OCI-LY1 (cell line): Measurements from ENCODE around the gene KCNIP3.
A peak's percentile ranks its signal among the peaks of the same experiment; 100 is the strongest.

Experiments used
- H2AFZ ChIP-seq: fragments of 200-600 bp; sonication (generic), shearing (Covaris generic); 2 replicates; pipeline ENCODE4 v1.6.0; 2014; ENCODE audit warnings: antibody characterized with exemption, mild to moderate bottlenecking, low read length
- H3F3A ChIP-seq: fragments of 200-600 bp; sonication (generic), shearing (Covaris generic); 2 replicates; pipeline ENCODE4 v1.6.0; 2014; ENCODE audit warnings: mild to moderate bottlenecking, antibody characterized with exemption, low read length, moderate library complexity; ENCODE audit not compliant: insufficient read depth
- H3K27ac ChIP-seq: fragments of 200-600 bp; sonication (generic); 2 replicates; pipeline ENCODE4 v1.5.1; 2014; ENCODE audit warnings: low read length, mixed run types, mild to moderate bottlenecking, low read depth; ENCODE audit not compliant: poor library complexity, severe bottlenecking
- H3K27me3 ChIP-seq: fragments of 200-600 bp; sonication (generic); 2 replicates; pipeline ENCODE4 v1.6.0; 2014; ENCODE audit warnings: antibody characterized with exemption, mild to moderate bottlenecking, low read length, moderate library complexity; ENCODE audit not compliant: insufficient read depth
- H3K36me3 ChIP-seq: fragments of 200-600 bp; sonication (generic); 2 replicates; pipeline ENCODE4 v1.6.1; 2014; ENCODE audit warnings: mild to moderate bottlenecking, antibody characterized with exemption, low read length, moderate library complexity, mixed read lengths; ENCODE audit not compliant: insufficient read depth
- H3K4me1 ChIP-seq: fragments of 200-600 bp; sonication (generic); 2 replicates; pipeline ENCODE4 v1.5.1; 2014; ENCODE audit warnings: mild to moderate bottlenecking, low read length, moderate library complexity; ENCODE audit not compliant: insufficient read depth, severe bottlenecking
- H3K4me2 ChIP-seq: fragments of 200-600 bp; sonication (generic), shearing (Covaris generic); 2 replicates; pipeline ENCODE4 v1.6.1; 2014; ENCODE audit warnings: low read length
- H3K4me3 ChIP-seq: fragments of 200-600 bp; sonication (generic); 2 replicates; pipeline ENCODE4 v1.5.1; 2014; ENCODE audit warnings: low read length, low read depth, mild to moderate bottlenecking, mixed read lengths; ENCODE audit not compliant: poor library complexity, severe bottlenecking
- H3K79me2 ChIP-seq: fragments of 200-600 bp; shearing (Covaris generic); 2 replicates; pipeline ENCODE4 v1.6.1; 2016; ENCODE audit warnings: mixed run types, low read length, mixed read lengths; ENCODE audit not compliant: insufficient read depth
- H3K9ac ChIP-seq: fragments of 200-600 bp; sonication (generic), shearing (Covaris generic); 2 replicates; pipeline ENCODE4 v1.6.1; 2014; ENCODE audit warnings: mild to moderate bottlenecking, low read length, mixed read lengths
- H3K9me2 ChIP-seq: fragments of 200-600 bp; sonication (generic), shearing (Covaris generic); 2 replicates; pipeline ENCODE4 v1.6.1; 2014; ENCODE audit warnings: low read depth, mild to moderate bottlenecking, low read length, mixed read lengths
- H3K9me3 ChIP-seq: fragments of 200-600 bp; shearing (Covaris generic); 2 replicates; pipeline ENCODE4 v1.6.1; 2014; ENCODE audit warnings: low read length, mixed read lengths
- H4K20me1 ChIP-seq: fragments of 200-600 bp; sonication (generic), shearing (Covaris generic); 2 replicates; pipeline ENCODE4 v1.6.0; 2016; ENCODE audit warnings: mild to moderate bottlenecking, low read length; ENCODE audit not compliant: insufficient read depth
- EZH2 ChIP-seq: fragments of 200-600 bp; sonication (generic), shearing (Covaris generic); IDR thresholded peaks from 2 replicates; pipeline ENCODE4 v1.8.0; 2017; ENCODE audit warnings: borderline replicate concordance, mixed run types, mild to moderate bottlenecking, antibody characterized with exemption, low read length, moderate library complexity, mixed read lengths
- TF ChIP-seq, protein P1 (sequence below): fragments of 200-600 bp; sonication (generic), shearing (Covaris generic); IDR thresholded peaks from 2 replicates; pipeline ENCODE4 v1.5.1; 2017; ENCODE audit warnings: mild to moderate bottlenecking, antibody characterized with exemption, low read length, moderate library complexity, mixed read lengths

KCNIP3 gene

DNA sequence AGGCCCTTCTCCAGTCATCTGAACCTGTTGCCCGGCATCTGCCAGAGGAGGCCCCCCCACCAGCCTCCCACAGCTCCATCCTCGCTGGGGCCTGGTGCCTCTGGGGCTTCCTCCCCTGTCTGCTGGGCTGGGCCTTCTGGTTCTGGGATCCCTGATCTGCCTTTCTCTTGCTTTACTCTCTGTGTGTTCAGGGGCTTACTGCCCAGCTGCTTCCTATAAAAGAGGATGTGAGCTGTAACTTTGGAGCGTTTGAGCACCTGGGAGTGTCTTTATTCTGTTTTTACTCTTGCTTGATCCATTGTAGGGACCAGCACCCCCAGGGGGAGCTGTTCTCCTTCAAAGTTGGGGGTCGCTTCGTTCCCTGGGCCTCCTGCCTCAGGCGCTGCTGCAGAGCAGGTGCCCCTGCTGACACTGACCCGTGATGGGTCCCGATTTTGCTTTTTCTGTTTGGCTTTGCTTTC lies 82.3 kb downstream of the KCNIP3 start:
- no peak for TF ChIP-seq EZH2
- TF ChIP-seq, protein P1, sequence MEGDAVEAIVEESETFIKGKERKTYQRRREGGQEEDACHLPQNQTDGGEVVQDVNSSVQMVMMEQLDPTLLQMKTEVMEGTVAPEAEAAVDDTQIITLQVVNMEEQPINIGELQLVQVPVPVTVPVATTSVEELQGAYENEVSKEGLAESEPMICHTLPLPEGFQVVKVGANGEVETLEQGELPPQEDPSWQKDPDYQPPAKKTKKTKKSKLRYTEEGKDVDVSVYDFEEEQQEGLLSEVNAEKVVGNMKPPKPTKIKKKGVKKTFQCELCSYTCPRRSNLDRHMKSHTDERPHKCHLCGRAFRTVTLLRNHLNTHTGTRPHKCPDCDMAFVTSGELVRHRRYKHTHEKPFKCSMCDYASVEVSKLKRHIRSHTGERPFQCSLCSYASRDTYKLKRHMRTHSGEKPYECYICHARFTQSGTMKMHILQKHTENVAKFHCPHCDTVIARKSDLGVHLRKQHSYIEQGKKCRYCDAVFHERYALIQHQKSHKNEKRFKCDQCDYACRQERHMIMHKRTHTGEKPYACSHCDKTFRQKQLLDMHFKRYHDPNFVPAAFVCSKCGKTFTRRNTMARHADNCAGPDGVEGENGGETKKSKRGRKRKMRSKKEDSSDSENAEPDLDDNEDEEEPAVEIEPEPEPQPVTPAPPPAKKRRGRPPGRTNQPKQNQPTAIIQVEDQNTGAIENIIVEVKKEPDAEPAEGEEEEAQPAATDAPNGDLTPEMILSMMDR, result peak; percentile 16; the same call in 1 of the 2 replicates
- H3K9me3 ChIP-seq, result no peaks in the 10 kb centered on the region

DNA sequence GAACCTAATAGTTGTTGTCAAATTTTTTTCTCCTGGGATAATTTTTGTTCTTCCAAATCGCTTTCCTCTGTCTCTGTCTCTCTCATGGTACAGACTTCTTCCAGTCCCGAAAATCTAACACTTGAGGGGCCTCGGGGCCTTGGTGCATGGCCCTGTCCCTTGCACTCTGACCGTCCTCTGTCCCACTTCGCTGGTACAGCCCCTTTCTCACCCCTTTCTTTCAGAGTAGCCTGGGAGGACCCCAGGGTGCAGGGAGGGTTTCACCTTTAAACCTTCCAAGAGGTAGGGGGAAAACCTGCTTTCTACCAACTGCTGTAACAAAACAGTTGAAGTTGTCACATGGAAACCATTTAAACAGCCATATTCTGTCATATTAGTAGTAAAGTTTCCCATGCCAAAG lies 83.1 kb downstream of the KCNIP3 start:
- no peaks in the 10 kb centered on the region for H3K9me3 ChIP-seq
- no peaks in the 10 kb centered on the region for H3K27me3 ChIP-seq
- no peak for TF ChIP-seq EZH2
- TF ChIP-seq, protein P1, result no peak
- H3K4me3 ChIP-seq, result no peak overlapping the region
- H3K4me2 ChIP-seq, result no peak overlapping the region
- H3F3A ChIP-seq, result no peaks in the 10 kb centered on the region
- no peaks in the 10 kb centered on the region for H3K79me2 ChIP-seq
- H2AFZ ChIP-seq, result no peak overlapping the region
- H3K36me3 ChIP-seq, result no peaks in the 10 kb centered on the region
- H3K9me2 ChIP-seq, result no peaks in the 10 kb centered on the region
- H3K27ac ChIP-seq, result no peak overlapping the region
- H3K9ac ChIP-seq, result no peak overlapping the region
- no peaks in the 10 kb centered on the region for H4K20me1 ChIP-seq
- H3K4me1 ChIP-seq, result no peaks in the 10 kb centered on the region

More for the DNA sequence above, 82.3 kb downstream of the KCNIP3 start:
- Histone ChIP-seq H3K4me2 (no peak overlapping the region), H3K9ac (no peak overlapping the region), H3F3A (no peaks in the 10 kb centered on the region), H3K27me3 (no peaks in the 10 kb centered on the region), H3K9me2 (no peaks in the 10 kb centered on the region), H3K36me3 (no peaks in the 10 kb centered on the region), H2AFZ (no peak overlapping the region), H4K20me1 (no peaks in the 10 kb centered on the region), H3K27ac (no peak overlapping the region), H3K4me3 (no peak overlapping the region), H3K4me1 (no peaks in the 10 kb centered on the region), H3K79me2 (no peaks in the 10 kb centered on the region)

DNA sequence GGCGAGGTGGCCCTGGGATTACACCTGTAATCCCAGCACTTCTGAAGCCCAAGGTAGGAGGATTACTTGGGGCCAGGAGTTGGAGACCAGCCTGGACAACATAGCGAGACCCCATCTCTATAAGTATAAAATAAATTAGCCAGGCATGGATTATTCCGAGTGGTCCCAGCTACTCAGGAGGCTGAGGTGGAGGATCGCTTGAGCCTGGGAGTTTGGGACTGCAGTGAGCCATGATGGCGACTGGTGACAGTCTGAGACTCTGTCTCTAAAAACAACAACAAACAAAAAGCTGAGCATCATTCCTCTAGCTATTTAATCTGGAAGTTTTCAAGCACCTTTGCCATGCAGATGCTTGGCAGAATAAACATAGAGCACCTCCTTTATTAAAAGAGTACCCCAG lies 83.6 kb downstream of the KCNIP3 start:
- no peaks in the 10 kb centered on the region for H3F3A ChIP-seq
- H3K79me2 ChIP-seq, result no peaks in the 10 kb centered on the region
- no peaks in the 10 kb centered on the region for H3K9me2 ChIP-seq
- H3K4me1 ChIP-seq, result no peaks in the 10 kb centered on the region
- TF ChIP-seq, protein P1, result no peak
- TF ChIP-seq EZH2, result no peak
- no peaks in the 10 kb centered on the region for H3K27me3 ChIP-seq
- no peak overlapping the region for H3K9ac ChIP-seq
- H3K27ac ChIP-seq, result no peak overlapping the region
- H2AFZ ChIP-seq, result no peak overlapping the region
- no peak overlapping the region for H3K4me2 ChIP-seq
- H4K20me1 ChIP-seq, result no peaks in the 10 kb centered on the region
- no peaks in the 10 kb centered on the region for H3K9me3 ChIP-seq
- no peaks in the 10 kb centered on the region for H3K36me3 ChIP-seq
- H3K4me3 ChIP-seq, result no peak overlapping the region
